Fibroblast of villous mesenchyme (primary cell): ENCODE data around the gene BCL10. TPM values are rescaled to one million over a fixed set of nuclear protein-coding genes. Genes with fewer than 3 reads are reported as not detected.
"Not testable (repeated sequence)": the region's sequence is repeated elsewhere in the genome, so short reads cannot be mapped to it uniquely, and the experiment has no call there.

Source experiments
- DNase-seq: peaks from one replicate; pipeline ENCODE4 v3.0.0-alpha.2; 2010; ENCODE audit warnings: low read depth
- H3K4me3 ChIP-seq: 2 replicates; pipeline ENCODE4 v1.5.1; 2011; ENCODE audit warnings: low read depth, mild to moderate bottlenecking, low read length
- CTCF ChIP-seq: IDR thresholded peaks from 2 replicates; pipeline ENCODE4 v1.5.1; 2012; ENCODE audit warnings: low read depth, mild to moderate bottlenecking, low read length; ENCODE audit not compliant: insufficient read depth
- total RNA-seq: library from RNA; depleted of rRNA; stranded (reverse); fragments of >200 nt; gene quantifications from 2 replicates; pipeline ENCODE4 v1.2.3, GENCODE V29; 2012

The BCL10 gene
- total RNA-seq, 1 donor, result 36.7 TPM

DNA sequence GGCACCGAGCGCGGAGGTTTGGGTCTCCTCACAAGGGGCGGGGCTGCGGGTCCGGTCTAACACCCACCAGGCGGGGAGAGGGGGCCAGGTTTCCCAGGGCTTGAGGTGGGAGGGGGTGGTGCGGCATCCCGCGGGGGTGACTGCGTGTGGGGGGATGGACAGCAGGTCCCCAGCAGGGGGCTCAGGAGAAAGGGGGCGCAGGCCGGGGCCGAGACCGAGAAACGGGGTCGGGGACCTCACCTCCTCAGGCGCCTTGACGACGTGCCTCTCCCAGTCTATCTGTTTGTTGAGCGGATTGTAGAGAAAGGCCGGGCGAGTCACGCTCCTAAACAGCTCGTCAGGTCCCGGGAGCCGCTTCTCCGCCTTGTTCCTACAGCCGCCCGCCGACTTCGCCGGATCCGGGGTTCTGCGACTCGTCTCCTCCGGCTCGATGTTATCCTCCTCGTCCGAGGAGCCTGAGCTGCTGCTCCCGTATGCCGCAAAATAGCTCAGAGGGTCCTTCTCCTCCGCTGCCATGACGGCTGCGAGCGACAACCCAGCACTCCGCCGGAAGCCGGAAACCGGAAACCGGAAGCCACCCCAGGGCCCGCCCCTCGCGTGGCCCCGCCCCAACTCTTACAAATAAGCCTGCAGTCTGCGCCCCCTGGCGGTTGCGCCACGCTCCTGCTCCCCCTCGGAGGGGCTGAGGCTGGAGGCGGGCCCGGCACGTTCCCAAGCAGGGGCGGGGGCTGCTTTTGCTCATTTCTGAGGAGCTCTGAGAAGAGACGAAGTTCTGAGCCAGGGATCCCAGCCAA, 17.1 kb downstream of the BCL10 start, which contains the start of gene C1orf52:
C1orf52 (minus strand) TSS at position 545 of the 794 bp plus-strand sequence; CDS start at position 516, 29 bp downstream.
- H3K4me3 ChIP-seq, result peak within 1 kb of the TSS; percentile 78
- peak; percentile 88 for TF ChIP-seq CTCF
- peak; percentile 95 for DNase-seq

GRCh38 chr1:85258536-85259117, 17.8 kb downstream of the BCL10 start:
- DNase-seq, result no peak
- no peak for TF ChIP-seq CTCF
- peak overlapping the region; percentile 78 for H3K4me3 ChIP-seq

GRCh38 chr1:85249042-85249441, 27.4 kb downstream of the BCL10 start:
- not testable (repeated sequence) for DNase-seq, H3K4me3 ChIP-seq

GRCh38 chr1:85245891-85246290, 30.5 kb downstream of the BCL10 start:
- peak; percentile 67 for DNase-seq
- H3K4me3 ChIP-seq, result no peak overlapping the region
- TF ChIP-seq CTCF, result no peak

- peak; percentile 48 for DNase-seq
- no peak for TF ChIP-seq CTCF
- no peak overlapping the region for H3K4me3 ChIP-seq
These were observed 31.0 kb downstream of the BCL10 start for GRCh38 chr1:85245456-85245855.

GRCh38 chr1:85244271-85245061, 32.0 kb downstream of the BCL10 start:
- no peak overlapping the region for H3K4me3 ChIP-seq
- peak; percentile 98 for DNase-seq

More at GRCh38 chr1:85244271-85245061, 32.0 kb downstream of the BCL10 start:
- peak; percentile 14 for TF ChIP-seq CTCF
